ENCODE measurements around the gene WSB2.

Gene WSB2

DNA sequence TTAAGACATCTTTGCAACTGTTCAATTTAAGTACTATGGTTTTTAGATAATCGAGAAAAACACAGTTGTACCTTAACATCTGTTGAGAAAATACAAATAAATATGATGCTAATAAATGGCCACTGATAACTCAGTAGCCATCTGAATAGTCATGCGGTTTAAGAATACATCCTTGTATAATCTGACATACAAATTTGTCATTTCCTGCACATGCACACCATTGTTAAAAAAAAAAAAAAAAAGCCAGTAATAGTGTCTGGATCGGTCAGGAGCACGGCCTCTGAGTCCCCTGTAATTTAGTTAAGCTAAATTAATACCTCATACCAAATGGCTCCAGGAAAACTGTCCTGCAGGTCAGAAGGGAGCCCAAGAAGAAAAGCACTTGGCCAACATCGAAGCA lies 27.7 kb downstream of the WSB2 start:
- TF ChIP-seq SIN3A (IDR thresholded peaks at IDR 0.05; ENCODE audit: borderline replicate concordance, insufficient read depth, low read length) (no peak), TAF1 (IDR thresholded peaks at IDR 0.05; ENCODE audit: borderline replicate concordance, insufficient read depth, low read length) (no peak), FOXP2 (optimal IDR thresholded peaks at IDR 0.05; ENCODE audit: borderline replicate concordance, extremely low read depth, extremely low read length, insufficient read depth) (no peak), REST (IDR thresholded peaks at IDR 0.05; ENCODE audit: insufficient read depth in 1 of 2, low read depth in 2 of 2, low read length in 2 of 2) (no peak), POLR2AphosphoS5 (IDR thresholded peaks at IDR 0.05; ENCODE audit: low read depth, low read length) (no peak)

GRCh38 chr12:118032188-118032587 lies 28.8 kb downstream of the WSB2 start:
- no peak for TF ChIP-seq POLR2AphosphoS5 (IDR thresholded peaks at IDR 0.05; ENCODE audit: low read depth, low read length)
- TF ChIP-seq SIN3A (IDR thresholded peaks at IDR 0.05; ENCODE audit: borderline replicate concordance, insufficient read depth, low read length) = no peak
- TF ChIP-seq REST (IDR thresholded peaks at IDR 0.05; ENCODE audit: insufficient read depth in 1 of 2, low read depth in 2 of 2, low read length in 2 of 2) = no peak
- no peak for TF ChIP-seq TAF1 (IDR thresholded peaks at IDR 0.05; ENCODE audit: borderline replicate concordance, insufficient read depth, low read length)
- TF ChIP-seq FOXP2 (optimal IDR thresholded peaks at IDR 0.05; ENCODE audit: borderline replicate concordance, extremely low read depth, extremely low read length, insufficient read depth) = no peak

DNA sequence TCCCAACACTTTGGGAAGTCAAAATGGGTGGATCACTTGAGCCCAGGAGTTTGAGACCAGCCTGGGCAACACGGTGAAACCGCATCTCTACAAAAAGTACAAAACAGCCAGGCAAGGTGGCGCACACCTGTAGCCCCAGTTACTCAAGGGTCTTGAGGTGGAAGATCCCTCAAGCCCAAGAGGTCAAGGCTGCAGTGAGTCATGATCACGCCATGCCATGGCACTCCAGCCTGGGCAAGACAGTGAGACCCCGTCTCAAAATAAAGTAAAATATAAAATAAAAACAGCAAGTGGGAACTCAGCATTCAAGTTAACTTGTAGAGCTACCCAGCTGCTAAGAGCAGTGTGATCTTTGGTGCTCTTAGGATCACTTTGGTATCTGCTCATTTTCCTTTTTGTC lies 31.8 kb downstream of the WSB2 start:
- no peak for TF ChIP-seq POLR2AphosphoS5 (IDR thresholded peaks at IDR 0.05; ENCODE audit: low read depth, low read length)
- no peak for TF ChIP-seq TAF1 (IDR thresholded peaks at IDR 0.05; ENCODE audit: borderline replicate concordance, insufficient read depth, low read length)
- TF ChIP-seq SIN3A (IDR thresholded peaks at IDR 0.05; ENCODE audit: borderline replicate concordance, insufficient read depth, low read length) = no peak
- no peak for TF ChIP-seq REST (IDR thresholded peaks at IDR 0.05; ENCODE audit: insufficient read depth in 1 of 2, low read depth in 2 of 2, low read length in 2 of 2)
- TF ChIP-seq FOXP2 (optimal IDR thresholded peaks at IDR 0.05; ENCODE audit: borderline replicate concordance, extremely low read depth, extremely low read length, insufficient read depth) = no peak

DNA sequence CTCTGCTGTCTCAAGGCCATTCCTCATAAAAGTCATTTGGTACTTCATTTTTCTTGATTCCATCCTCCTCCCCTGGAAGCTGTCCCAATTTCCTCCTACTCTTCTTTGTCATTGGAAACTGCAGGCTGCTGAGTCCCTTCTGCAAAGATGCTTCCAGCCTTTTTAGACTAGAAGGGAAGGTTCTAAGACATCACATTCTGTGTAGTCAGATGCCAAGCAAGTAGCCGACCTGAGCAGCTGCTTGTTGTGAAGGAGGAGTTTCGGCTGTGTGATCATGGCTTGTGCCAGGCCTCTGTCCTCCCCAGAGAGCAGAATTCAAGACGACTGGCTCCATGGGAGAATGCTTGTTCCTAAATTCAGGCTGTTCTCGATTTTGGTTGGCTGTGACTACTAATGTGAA lies 35.8 kb downstream of the WSB2 start:
- no peak for TF ChIP-seq REST (IDR thresholded peaks at IDR 0.05; ENCODE audit: insufficient read depth in 1 of 2, low read depth in 2 of 2, low read length in 2 of 2)
- TF ChIP-seq FOXP2 (optimal IDR thresholded peaks at IDR 0.05; ENCODE audit: borderline replicate concordance, extremely low read depth, extremely low read length, insufficient read depth) = no peak
- no peak for TF ChIP-seq TAF1 (IDR thresholded peaks at IDR 0.05; ENCODE audit: borderline replicate concordance, insufficient read depth, low read length)
- no peak for TF ChIP-seq POLR2AphosphoS5 (IDR thresholded peaks at IDR 0.05; ENCODE audit: low read depth, low read length)

DNA sequence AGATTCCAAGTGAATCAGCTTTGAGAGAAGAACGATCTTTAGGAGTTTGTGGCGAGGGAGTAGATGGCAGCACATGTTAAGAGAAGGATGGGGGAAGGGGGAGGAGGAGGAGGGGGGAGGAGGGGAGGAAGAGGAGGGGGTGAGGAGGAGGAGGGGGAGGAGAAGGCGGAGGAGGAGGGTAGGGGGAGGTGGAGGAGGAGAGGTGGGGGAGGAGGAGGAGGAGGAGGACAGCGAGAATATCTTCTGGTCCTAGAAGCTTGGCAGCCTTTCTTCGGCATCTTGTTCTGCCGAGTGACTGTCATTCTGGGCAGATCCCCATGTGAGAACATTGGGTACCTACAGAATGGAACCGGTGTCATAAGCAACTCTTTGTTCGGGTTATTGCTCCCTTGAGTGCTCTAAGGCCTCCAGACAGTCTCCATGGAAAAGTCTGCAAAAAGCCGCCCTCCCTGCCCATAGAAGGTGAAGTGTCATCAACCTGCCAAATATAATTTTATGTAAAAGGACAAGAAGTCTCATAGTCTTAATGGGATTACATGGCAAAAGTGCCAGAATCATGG lies 37.6 kb downstream of the WSB2 start:
- TF ChIP-seq REST (IDR thresholded peaks at IDR 0.05; ENCODE audit: insufficient read depth in 1 of 2, low read depth in 2 of 2, low read length in 2 of 2) = no peak
- no peak for TF ChIP-seq FOXP2 (optimal IDR thresholded peaks at IDR 0.05; ENCODE audit: borderline replicate concordance, extremely low read depth, extremely low read length, insufficient read depth)
- no peak for TF ChIP-seq SIN3A (IDR thresholded peaks at IDR 0.05; ENCODE audit: borderline replicate concordance, insufficient read depth, low read length)
- TF ChIP-seq POLR2AphosphoS5 (IDR thresholded peaks at IDR 0.05; ENCODE audit: low read depth, low read length) = no peak
- no peak for TF ChIP-seq TAF1 (IDR thresholded peaks at IDR 0.05; ENCODE audit: borderline replicate concordance, insufficient read depth, low read length)
